ENCODE data around the gene AOPEP. TPM values are rescaled to one million over a fixed set of nuclear protein-coding genes. Genes with fewer than 3 reads are reported as not detected.
A peak's percentile ranks its signal among the peaks of the same experiment; 100 is the strongest.

AOPEP gene
- total RNA-seq, 1 donor from 2014 or later, result 24.8 TPM

DNA sequence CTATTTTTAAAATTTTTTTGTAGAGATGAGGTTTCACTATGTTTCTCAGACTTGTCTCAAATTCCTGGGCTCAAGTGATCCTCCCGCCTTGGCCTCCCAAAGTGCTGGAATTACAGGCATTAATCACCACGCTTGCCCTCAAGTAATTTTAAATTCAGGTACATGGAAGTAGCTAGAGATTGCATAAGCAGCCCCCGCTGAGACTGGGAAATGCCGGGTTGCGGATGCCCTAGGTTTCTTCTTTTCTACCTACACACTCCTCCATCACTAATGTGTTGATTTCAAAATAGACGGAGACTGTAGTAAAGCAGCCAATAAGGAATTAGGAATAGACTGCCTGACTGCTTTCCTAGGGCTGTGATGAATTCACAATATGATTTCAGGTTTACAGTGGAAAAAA is 388.6 kb downstream of the AOPEP start:
- Mint-ChIP-seq H3K36me3 (ENCODE audit: low read depth) (no peaks in the 10 kb centered on the region), H3K4me1 (no peaks in the 10 kb centered on the region), H3K4me3 (no peak overlapping the region), H3K9me3 (no peaks in the 10 kb centered on the region), H3K27me3 (ENCODE audit: low read depth) (no peaks in the 10 kb centered on the region), H3K27ac (ENCODE audit: unreplicated experiment) (no peak overlapping the region)
- TF ChIP-seq, protein P1, sequence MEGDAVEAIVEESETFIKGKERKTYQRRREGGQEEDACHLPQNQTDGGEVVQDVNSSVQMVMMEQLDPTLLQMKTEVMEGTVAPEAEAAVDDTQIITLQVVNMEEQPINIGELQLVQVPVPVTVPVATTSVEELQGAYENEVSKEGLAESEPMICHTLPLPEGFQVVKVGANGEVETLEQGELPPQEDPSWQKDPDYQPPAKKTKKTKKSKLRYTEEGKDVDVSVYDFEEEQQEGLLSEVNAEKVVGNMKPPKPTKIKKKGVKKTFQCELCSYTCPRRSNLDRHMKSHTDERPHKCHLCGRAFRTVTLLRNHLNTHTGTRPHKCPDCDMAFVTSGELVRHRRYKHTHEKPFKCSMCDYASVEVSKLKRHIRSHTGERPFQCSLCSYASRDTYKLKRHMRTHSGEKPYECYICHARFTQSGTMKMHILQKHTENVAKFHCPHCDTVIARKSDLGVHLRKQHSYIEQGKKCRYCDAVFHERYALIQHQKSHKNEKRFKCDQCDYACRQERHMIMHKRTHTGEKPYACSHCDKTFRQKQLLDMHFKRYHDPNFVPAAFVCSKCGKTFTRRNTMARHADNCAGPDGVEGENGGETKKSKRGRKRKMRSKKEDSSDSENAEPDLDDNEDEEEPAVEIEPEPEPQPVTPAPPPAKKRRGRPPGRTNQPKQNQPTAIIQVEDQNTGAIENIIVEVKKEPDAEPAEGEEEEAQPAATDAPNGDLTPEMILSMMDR (conservative IDR thresholded peaks at IDR 0.05), result no peak
- DNase-seq (ENCODE audit: low read depth, low spot score), result no peak

- no peaks in the 10 kb centered on the region for H3K9me3 Mint-ChIP-seq
- H3K27me3 Mint-ChIP-seq (ENCODE audit: low read depth), result no peaks in the 10 kb centered on the region
- no peaks in the 10 kb centered on the region for H3K36me3 Mint-ChIP-seq (ENCODE audit: low read depth)
- no peak overlapping the region for H3K27ac Mint-ChIP-seq (ENCODE audit: unreplicated experiment)
- no peaks in the 10 kb centered on the region for H3K4me1 Mint-ChIP-seq
- no peak overlapping the region for H3K4me3 Mint-ChIP-seq
- no peak for DNase-seq (ENCODE audit: low read depth, low spot score)
- TF ChIP-seq, protein P1 (conservative IDR thresholded peaks at IDR 0.05), result peak; percentile 44
Observed at GRCh38 chr9:95116002-95116807, 389.7 kb downstream of the AOPEP start.

- H3K4me3 Mint-ChIP-seq, result no peak overlapping the region
- H3K36me3 Mint-ChIP-seq (ENCODE audit: low read depth), result no peaks in the 10 kb centered on the region
- no peak overlapping the region for H3K27ac Mint-ChIP-seq (ENCODE audit: unreplicated experiment)
- H3K27me3 Mint-ChIP-seq (ENCODE audit: low read depth), result no peaks in the 10 kb centered on the region
- DNase-seq (ENCODE audit: low read depth, low spot score), result no peak
- no peaks in the 10 kb centered on the region for H3K9me3 Mint-ChIP-seq
- H3K4me1 Mint-ChIP-seq, result no peaks in the 10 kb centered on the region
- TF ChIP-seq, protein P1 (conservative IDR thresholded peaks at IDR 0.05), result no peak
Observed at GRCh38 chr9:95116808-95117204, 390.3 kb downstream of the AOPEP start.

GRCh38 chr9:95118596-95118995 is 392.1 kb downstream of the AOPEP start:
- no peaks in the 10 kb centered on the region for H3K4me1 Mint-ChIP-seq
- TF ChIP-seq, protein P1 (conservative IDR thresholded peaks at IDR 0.05), result no peak
- no peak overlapping the region for H3K4me3 Mint-ChIP-seq
- no peaks in the 10 kb centered on the region for H3K36me3 Mint-ChIP-seq (ENCODE audit: low read depth)
- no peaks in the 10 kb centered on the region for H3K9me3 Mint-ChIP-seq
- DNase-seq (ENCODE audit: low read depth, low spot score), result no peak
- no peak overlapping the region for H3K27ac Mint-ChIP-seq (ENCODE audit: unreplicated experiment)
- no peaks in the 10 kb centered on the region for H3K27me3 Mint-ChIP-seq (ENCODE audit: low read depth)

GRCh38 chr9:95120781-95121370 is 394.4 kb downstream of the AOPEP start:
- TF ChIP-seq, protein P1 (conservative IDR thresholded peaks at IDR 0.05), result no peak
- H3K27ac Mint-ChIP-seq (ENCODE audit: unreplicated experiment), result no peak overlapping the region
- no peaks in the 10 kb centered on the region for H3K9me3 Mint-ChIP-seq
- no peaks in the 10 kb centered on the region for H3K36me3 Mint-ChIP-seq (ENCODE audit: low read depth)
- no peaks in the 10 kb centered on the region for H3K27me3 Mint-ChIP-seq (ENCODE audit: low read depth)
- no peak for DNase-seq (ENCODE audit: low read depth, low spot score)
- no peaks in the 10 kb centered on the region for H3K4me1 Mint-ChIP-seq
- H3K4me3 Mint-ChIP-seq, result no peak overlapping the region
